H1 (cell line): ENCODE measurements around the gene RIIAD1. TPM values are rescaled to one million over a fixed set of nuclear protein-coding genes. Genes with fewer than 3 reads are reported as not detected.

Source experiments
- CTBP2 ChIP-seq: IDR thresholded peaks from 2 replicates; pipeline ENCODE4 v1.7.0; 2011; ENCODE audit warnings: borderline replicate concordance, mild to moderate bottlenecking, moderate library complexity, mixed read lengths, low read length; ENCODE audit not compliant: insufficient read depth, insufficient read length
- EZH2 ChIP-seq: fragments of 200-600 bp; sonication (generic); IDR thresholded peaks from 2 replicates; pipeline ENCODE4 v1.7.1; 2012; ENCODE audit warnings: low read depth, mild to moderate bottlenecking, moderate library complexity, low read length, inconsistent platforms; ENCODE audit not compliant: severe bottlenecking
- HDAC2 ChIP-seq, 2 experiments: fragments of 300-600 bp in 1 of 2; sonication (generic) in 1 of 2; IDR thresholded peaks; 2 replicates each; pipeline ENCODE4 v1.6.1; 2011 to 2012; ENCODE audit warnings: low read depth in 2 of 2, low read length in 2 of 2, mild to moderate bottlenecking in 2 of 2, moderate library complexity in 2 of 2, borderline replicate concordance in 1 of 2, inconsistent platforms in 1 of 2
- RNF2 ChIP-seq: fragments of 200-900, 300-1000 bp; sonication (generic); IDR thresholded peaks from 2 replicates; pipeline ENCODE4 v1.7.1; 2016; ENCODE audit warnings: borderline replicate concordance, low read depth, mild to moderate bottlenecking, antibody characterized with exemption, low read length; ENCODE audit not compliant: poor library complexity, severe bottlenecking; ENCODE audit errors: missing control alignments
- SRF ChIP-seq: IDR thresholded peaks from 2 replicates; pipeline ENCODE4 v1.6.1; 2011; ENCODE audit warnings: mild to moderate bottlenecking, low read depth, low read length, moderate library complexity
- TBP ChIP-seq: IDR thresholded peaks from 2 replicates; pipeline ENCODE4 v1.6.1; 2011; ENCODE audit warnings: low read depth, low read length, improper control_type of control experiment
- polyA plus RNA-seq, 7 experiments: library from polyadenylated mRNA; depleted of rRNA in 3 of 7; stranded (reverse) in 5 of 7; unstranded in 2 of 7; fragments of >200 nt in 5 of 7; fragments of 200-250 nt in 2 of 7; gene quantifications; 1 replicate in 5 of 7; 2 replicates in 1 of 7; 4 replicates in 1 of 7; pipeline versions ENCODE4 v1.2.1 to v1.2.3, GENCODE V29; 2011 to 2013; ENCODE audit warnings: missing spikeins in 2 of 7, mixed read lengths in 2 of 7
- total RNA-seq: library from RNA; stranded (reverse); fragmentation: NEBNext Ultra II Directional; extraction: Animal tissue kit (Norgen Biotek cat#: 25700); gene quantifications from 2 replicates; pipeline ENCODE4 v1.2.1, GENCODE V29; 2021
- TF ChIP-seq, protein P1 (sequence below): fragments of 300-600 bp; sonication (generic); IDR thresholded peaks from 2 replicates; pipeline ENCODE4 v1.7.1; 2012; ENCODE audit warnings: low read length, moderate library complexity, mild to moderate bottlenecking, inconsistent platforms; ENCODE audit not compliant: insufficient replicate concordance

The RIIAD1 gene
- total and polyA plus RNA-seq, 2 of the 8 experiments (the other 6 are each of a cell fraction or from before 2014, with no cell fraction given), result not detected

DNA sequence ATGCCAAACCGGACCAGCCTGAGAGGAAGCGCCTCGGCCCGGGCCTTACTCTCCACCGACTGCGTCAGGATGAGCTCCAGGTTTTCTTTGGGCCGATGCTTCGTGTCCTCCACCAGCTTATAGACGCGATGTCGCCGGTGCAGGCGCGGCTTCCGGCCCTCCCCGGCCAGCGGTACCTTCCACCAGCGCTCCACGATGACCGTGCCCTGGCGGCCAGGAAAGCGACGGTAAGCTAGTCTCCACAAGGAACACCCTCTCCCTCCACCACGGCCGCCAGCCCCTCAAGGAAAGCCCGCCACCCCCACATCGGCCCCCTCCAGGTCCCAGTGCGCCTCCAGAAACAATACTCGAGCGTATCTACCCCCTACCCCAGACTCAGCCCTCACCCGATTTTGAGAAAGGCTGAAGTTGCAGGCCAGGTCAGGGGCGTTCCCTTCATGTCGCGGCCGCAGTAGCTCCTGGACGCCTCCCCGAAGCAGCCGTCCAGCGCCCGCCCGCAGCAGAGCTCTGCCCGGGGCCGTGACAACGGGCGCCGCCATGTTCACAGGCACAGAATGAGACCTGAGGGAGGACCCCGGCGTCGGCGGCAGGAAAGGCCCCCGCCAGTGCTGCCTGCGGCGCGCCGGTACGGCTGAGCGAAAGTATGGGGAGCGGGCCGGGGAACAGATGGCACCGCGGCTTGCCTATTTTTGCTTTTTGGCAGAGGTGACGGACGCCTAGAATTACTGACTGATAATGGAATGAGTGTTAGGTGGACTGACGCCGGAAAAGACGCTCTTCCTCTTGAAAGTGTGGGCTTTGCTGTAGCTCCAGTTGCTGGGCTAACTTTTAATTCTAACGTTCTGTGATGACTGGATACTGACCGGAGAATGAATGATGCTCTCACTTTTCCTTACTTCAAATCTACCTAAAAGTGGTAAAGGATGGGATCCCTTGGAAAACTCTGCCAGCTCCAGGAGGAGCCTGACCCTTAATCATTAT lies 41.9 kb downstream of the RIIAD1 start, which contains the start of gene MRPL9 (continued):
- TF ChIP-seq, protein P1, sequence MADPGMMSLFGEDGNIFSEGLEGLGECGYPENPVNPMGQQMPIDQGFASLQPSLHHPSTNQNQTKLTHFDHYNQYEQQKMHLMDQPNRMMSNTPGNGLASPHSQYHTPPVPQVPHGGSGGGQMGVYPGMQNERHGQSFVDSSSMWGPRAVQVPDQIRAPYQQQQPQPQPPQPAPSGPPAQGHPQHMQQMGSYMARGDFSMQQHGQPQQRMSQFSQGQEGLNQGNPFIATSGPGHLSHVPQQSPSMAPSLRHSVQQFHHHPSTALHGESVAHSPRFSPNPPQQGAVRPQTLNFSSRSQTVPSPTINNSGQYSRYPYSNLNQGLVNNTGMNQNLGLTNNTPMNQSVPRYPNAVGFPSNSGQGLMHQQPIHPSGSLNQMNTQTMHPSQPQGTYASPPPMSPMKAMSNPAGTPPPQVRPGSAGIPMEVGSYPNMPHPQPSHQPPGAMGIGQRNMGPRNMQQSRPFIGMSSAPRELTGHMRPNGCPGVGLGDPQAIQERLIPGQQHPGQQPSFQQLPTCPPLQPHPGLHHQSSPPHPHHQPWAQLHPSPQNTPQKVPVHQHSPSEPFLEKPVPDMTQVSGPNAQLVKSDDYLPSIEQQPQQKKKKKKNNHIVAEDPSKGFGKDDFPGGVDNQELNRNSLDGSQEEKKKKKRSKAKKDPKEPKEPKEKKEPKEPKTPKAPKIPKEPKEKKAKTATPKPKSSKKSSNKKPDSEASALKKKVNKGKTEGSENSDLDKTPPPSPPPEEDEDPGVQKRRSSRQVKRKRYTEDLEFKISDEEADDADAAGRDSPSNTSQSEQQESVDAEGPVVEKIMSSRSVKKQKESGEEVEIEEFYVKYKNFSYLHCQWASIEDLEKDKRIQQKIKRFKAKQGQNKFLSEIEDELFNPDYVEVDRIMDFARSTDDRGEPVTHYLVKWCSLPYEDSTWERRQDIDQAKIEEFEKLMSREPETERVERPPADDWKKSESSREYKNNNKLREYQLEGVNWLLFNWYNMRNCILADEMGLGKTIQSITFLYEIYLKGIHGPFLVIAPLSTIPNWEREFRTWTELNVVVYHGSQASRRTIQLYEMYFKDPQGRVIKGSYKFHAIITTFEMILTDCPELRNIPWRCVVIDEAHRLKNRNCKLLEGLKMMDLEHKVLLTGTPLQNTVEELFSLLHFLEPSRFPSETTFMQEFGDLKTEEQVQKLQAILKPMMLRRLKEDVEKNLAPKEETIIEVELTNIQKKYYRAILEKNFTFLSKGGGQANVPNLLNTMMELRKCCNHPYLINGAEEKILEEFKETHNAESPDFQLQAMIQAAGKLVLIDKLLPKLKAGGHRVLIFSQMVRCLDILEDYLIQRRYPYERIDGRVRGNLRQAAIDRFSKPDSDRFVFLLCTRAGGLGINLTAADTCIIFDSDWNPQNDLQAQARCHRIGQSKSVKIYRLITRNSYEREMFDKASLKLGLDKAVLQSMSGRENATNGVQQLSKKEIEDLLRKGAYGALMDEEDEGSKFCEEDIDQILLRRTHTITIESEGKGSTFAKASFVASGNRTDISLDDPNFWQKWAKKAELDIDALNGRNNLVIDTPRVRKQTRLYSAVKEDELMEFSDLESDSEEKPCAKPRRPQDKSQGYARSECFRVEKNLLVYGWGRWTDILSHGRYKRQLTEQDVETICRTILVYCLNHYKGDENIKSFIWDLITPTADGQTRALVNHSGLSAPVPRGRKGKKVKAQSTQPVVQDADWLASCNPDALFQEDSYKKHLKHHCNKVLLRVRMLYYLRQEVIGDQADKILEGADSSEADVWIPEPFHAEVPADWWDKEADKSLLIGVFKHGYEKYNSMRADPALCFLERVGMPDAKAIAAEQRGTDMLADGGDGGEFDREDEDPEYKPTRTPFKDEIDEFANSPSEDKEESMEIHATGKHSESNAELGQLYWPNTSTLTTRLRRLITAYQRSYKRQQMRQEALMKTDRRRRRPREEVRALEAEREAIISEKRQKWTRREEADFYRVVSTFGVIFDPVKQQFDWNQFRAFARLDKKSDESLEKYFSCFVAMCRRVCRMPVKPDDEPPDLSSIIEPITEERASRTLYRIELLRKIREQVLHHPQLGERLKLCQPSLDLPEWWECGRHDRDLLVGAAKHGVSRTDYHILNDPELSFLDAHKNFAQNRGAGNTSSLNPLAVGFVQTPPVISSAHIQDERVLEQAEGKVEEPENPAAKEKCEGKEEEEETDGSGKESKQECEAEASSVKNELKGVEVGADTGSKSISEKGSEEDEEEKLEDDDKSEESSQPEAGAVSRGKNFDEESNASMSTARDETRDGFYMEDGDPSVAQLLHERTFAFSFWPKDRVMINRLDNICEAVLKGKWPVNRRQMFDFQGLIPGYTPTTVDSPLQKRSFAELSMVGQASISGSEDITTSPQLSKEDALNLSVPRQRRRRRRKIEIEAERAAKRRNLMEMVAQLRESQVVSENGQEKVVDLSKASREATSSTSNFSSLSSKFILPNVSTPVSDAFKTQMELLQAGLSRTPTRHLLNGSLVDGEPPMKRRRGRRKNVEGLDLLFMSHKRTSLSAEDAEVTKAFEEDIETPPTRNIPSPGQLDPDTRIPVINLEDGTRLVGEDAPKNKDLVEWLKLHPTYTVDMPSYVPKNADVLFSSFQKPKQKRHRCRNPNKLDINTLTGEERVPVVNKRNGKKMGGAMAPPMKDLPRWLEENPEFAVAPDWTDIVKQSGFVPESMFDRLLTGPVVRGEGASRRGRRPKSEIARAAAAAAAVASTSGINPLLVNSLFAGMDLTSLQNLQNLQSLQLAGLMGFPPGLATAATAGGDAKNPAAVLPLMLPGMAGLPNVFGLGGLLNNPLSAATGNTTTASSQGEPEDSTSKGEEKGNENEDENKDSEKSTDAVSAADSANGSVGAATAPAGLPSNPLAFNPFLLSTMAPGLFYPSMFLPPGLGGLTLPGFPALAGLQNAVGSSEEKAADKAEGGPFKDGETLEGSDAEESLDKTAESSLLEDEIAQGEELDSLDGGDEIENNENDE, result no peak
- no peak for TF ChIP-seq RNF2
- peak in 1 of 2 experiments; percentile 84; a peak in 2 of 4 replicates for TF ChIP-seq HDAC2 (IDR thresholded peaks at IDR 0.05; ENCODE audit: borderline replicate concordance in 1 of 2, low read depth in 2 of 2, low read length in 2 of 2)
- TF ChIP-seq CTBP2, result no peak
- no peak for TF ChIP-seq EZH2
- TF ChIP-seq SRF, result no peak
- TF ChIP-seq TBP, result peak; percentile 91
